ENCODE measurements around the gene ENAH.
"Not testable (repeated sequence)": the region's sequence is repeated elsewhere in the genome, so short reads cannot be mapped to it uniquely, and the experiment has no call there.

ENAH gene

GRCh38 chr1:225631021-225631663, 21.8 kb downstream of the ENAH start:
- Histone ChIP-seq H3K9me3 (ENCODE audit: control insufficient read depth, insufficient read depth, low read length) (no peaks in the 10 kb centered on the region), H3K36me3 (ENCODE audit: control insufficient read depth, low read length) (no peaks in the 10 kb centered on the region), H3K4me2 (ENCODE audit: low read length) (no peak overlapping the region), H3K27ac (ENCODE audit: low read depth, low read length) (no peak overlapping the region), H3K27me3 (ENCODE audit: control insufficient read depth, low read length) (peaks cover under 1% of the 10 kb centered on the region), H3K79me2 (ENCODE audit: control insufficient read depth, low read length) (no peaks in the 10 kb centered on the region), H3F3A (ENCODE audit: control insufficient read depth, insufficient read depth) (no peaks in the 10 kb centered on the region), H3K4me1 (ENCODE audit: control insufficient read depth, low read length) (no peaks in the 10 kb centered on the region), H4K20me1 (ENCODE audit: control insufficient read depth, insufficient read depth, low read depth, low read length) (no peaks in the 10 kb centered on the region), H3K4me3 (ENCODE audit: low read length) (no peak overlapping the region), H3K9me2 (replicated peaks; ENCODE audit: control insufficient read depth, low read length) (no peaks in the 10 kb centered on the region)
- TF ChIP-seq EZH2phosphoT487 (IDR thresholded peaks at IDR 0.05; ENCODE audit: borderline replicate concordance, low read length) (no peak), CTCF (IDR thresholded peaks at IDR 0.05; ENCODE audit: low read depth, low read length, poor library complexity, severe bottlenecking) (no peak)

- no peak for TF ChIP-seq CTCF (IDR thresholded peaks at IDR 0.05; ENCODE audit: low read depth, low read length, poor library complexity, severe bottlenecking)
- no peak for TF ChIP-seq EZH2phosphoT487 (IDR thresholded peaks at IDR 0.05; ENCODE audit: borderline replicate concordance, low read length)
- H3K4me3 ChIP-seq (ENCODE audit: low read length): no peak overlapping the region
- H4K20me1 ChIP-seq (ENCODE audit: control insufficient read depth, insufficient read depth, low read depth, low read length): no peaks in the 10 kb centered on the region
- peaks cover 5% of the 10 kb centered on the region for H3K27me3 ChIP-seq (ENCODE audit: control insufficient read depth, low read length)
- H3K9me2 ChIP-seq (replicated peaks; ENCODE audit: control insufficient read depth, low read length): no peaks in the 10 kb centered on the region
- no peaks in the 10 kb centered on the region for H3K79me2 ChIP-seq (ENCODE audit: control insufficient read depth, low read length)
- H3K9me3 ChIP-seq (ENCODE audit: control insufficient read depth, insufficient read depth, low read length): no peaks in the 10 kb centered on the region
- H3K27ac ChIP-seq (ENCODE audit: low read depth, low read length): no peak overlapping the region
- no peaks in the 10 kb centered on the region for H3K4me1 ChIP-seq (ENCODE audit: control insufficient read depth, low read length)
- no peaks in the 10 kb centered on the region for H3F3A ChIP-seq (ENCODE audit: control insufficient read depth, insufficient read depth)
- no peaks in the 10 kb centered on the region for H3K36me3 ChIP-seq (ENCODE audit: control insufficient read depth, low read length)
- H3K4me2 ChIP-seq (ENCODE audit: low read length): no peak overlapping the region
Measured at GRCh38 chr1:225629483-225629882, 23.4 kb downstream of the ENAH start.

GRCh38 chr1:225628794-225629193, 24.1 kb downstream of the ENAH start:
- H3K36me3 ChIP-seq (ENCODE audit: control insufficient read depth, low read length); H3K9me3 ChIP-seq (ENCODE audit: control insufficient read depth, insufficient read depth, low read length); H3K4me1 ChIP-seq (ENCODE audit: control insufficient read depth, low read length); H3K4me3 ChIP-seq (ENCODE audit: low read length); H3K27ac ChIP-seq (ENCODE audit: low read depth, low read length); H3K9me2 ChIP-seq (replicated peaks; ENCODE audit: control insufficient read depth, low read length); H3K4me2 ChIP-seq (ENCODE audit: low read length); H3K79me2 ChIP-seq (ENCODE audit: control insufficient read depth, low read length); H3K27me3 ChIP-seq (ENCODE audit: control insufficient read depth, low read length); H4K20me1 ChIP-seq (ENCODE audit: control insufficient read depth, insufficient read depth, low read depth, low read length); H3F3A ChIP-seq (ENCODE audit: control insufficient read depth, insufficient read depth): not testable (repeated sequence)

GRCh38 chr1:225627304-225627947, 25.5 kb downstream of the ENAH start:
- Histone ChIP-seq H3K9me2 (replicated peaks; ENCODE audit: control insufficient read depth, low read length) (no peaks in the 10 kb centered on the region), H3K27ac (ENCODE audit: low read depth, low read length) (no peak overlapping the region), H3K4me3 (ENCODE audit: low read length) (no peak overlapping the region), H3K4me1 (ENCODE audit: control insufficient read depth, low read length) (no peaks in the 10 kb centered on the region), H3K79me2 (ENCODE audit: control insufficient read depth, low read length) (no peaks in the 10 kb centered on the region), H4K20me1 (ENCODE audit: control insufficient read depth, insufficient read depth, low read depth, low read length) (no peaks in the 10 kb centered on the region), H3K27me3 (ENCODE audit: control insufficient read depth, low read length) (peaks cover 5% of the 10 kb centered on the region), H3K4me2 (ENCODE audit: low read length) (no peak overlapping the region), H3K9me3 (ENCODE audit: control insufficient read depth, insufficient read depth, low read length) (no peaks in the 10 kb centered on the region), H3F3A (ENCODE audit: control insufficient read depth, insufficient read depth) (no peaks in the 10 kb centered on the region), H3K36me3 (ENCODE audit: control insufficient read depth, low read length) (no peaks in the 10 kb centered on the region)
- TF ChIP-seq CTCF (IDR thresholded peaks at IDR 0.05; ENCODE audit: low read depth, low read length, poor library complexity, severe bottlenecking) (no peak), EZH2phosphoT487 (IDR thresholded peaks at IDR 0.05; ENCODE audit: borderline replicate concordance, low read length) (no peak)
